EH (cell line): ENCODE data around the gene VN1R2.
"Not testable (repeated sequence)": the region's sequence is repeated elsewhere in the genome, so short reads cannot be mapped to it uniquely, and the experiment has no call there.

Experiments
- DNase-seq: peaks from one replicate; pipeline ENCODE4 v3.0.0-alpha.2; 2015; ENCODE audit warnings: low read depth

The VN1R2 gene

GRCh38 chr19:53257715-53258342 is at the start of gene VN1R2:
VN1R2 (plus strand) TSS chr19:53258292; CDS start chr19:53258376, 84 bp downstream.
- DNase-seq, result not testable (repeated sequence)

GRCh38 chr19:53211554-53211953 is 46.5 kb upstream of the VN1R2 start:
- not testable (repeated sequence) for DNase-seq

- DNase-seq, result no peak
Observed at GRCh38 chr19:53212703-53213320, 45.3 kb upstream of the VN1R2 start.

DNA sequence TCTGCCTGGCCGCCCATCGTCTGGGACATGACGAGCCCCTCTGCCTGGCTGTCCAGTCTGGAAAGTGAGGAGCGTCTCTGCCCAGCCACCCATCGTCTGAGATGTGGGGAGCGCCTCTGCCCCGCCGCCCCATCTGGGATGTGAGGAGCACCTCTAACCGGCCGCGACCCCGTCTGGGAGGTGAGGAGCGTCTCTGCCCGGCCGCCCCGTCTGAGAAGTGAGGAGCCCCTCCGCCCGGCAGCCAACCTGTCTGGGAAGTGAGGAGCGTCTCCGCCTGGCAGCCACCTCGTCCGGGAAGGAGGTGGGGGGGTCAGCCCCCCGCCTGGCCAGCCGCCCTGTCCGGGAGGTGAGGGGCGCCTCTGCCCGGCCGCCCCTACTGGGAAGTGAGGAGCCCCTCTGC is 35.4 kb upstream of the VN1R2 start:
- not testable (repeated sequence) for DNase-seq

DNA sequence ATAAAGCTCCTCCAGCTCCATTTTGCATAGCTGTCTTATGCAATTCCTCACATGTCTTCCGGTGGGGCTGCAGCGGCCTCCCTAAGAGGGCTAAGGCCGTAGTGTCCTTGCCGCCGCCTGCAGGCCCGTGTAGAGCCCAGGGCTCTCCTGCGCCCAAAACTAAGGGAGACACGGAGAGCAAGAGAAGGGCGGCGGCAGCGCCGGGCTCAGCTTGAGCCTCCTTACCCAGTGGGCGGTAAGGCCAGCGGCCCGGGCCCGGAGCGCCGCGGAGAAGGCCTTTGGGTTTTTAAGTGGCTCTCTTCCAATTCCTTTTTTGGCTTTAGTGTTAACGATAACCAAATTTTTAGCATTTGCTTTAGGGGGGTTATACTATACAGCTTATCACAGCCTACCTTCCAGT is 33.5 kb upstream of the VN1R2 start:
- DNase-seq, result no peak

GRCh38 chr19:53237114-53237777 is 20.8 kb upstream of the VN1R2 start:
- no peak for DNase-seq

GRCh38 chr19:53246498-53246897 is 11.6 kb upstream of the VN1R2 start:
- no peak for DNase-seq

GRCh38 chr19:53254411-53255341 is 3.4 kb upstream of the VN1R2 start, which contains the start of gene ZNF677:
ZNF677 (minus strand) TSS chr19:53254873; CDS start chr19:53251550, 3,323 bp downstream.
- DNase-seq, result peak; percentile 86

GRCh38 chr19:53267623-53268022 is 9.5 kb downstream of the VN1R2 start, which contains the start of gene VN1R4:
VN1R4 (minus strand) TSS chr19:53267723; CDS start chr19:53267665, 58 bp downstream.
- DNase-seq, result not testable (repeated sequence)

- not testable (repeated sequence) for DNase-seq
Observed at GRCh38 chr19:53269861-53270260, 11.8 kb downstream of the VN1R2 start.

DNA sequence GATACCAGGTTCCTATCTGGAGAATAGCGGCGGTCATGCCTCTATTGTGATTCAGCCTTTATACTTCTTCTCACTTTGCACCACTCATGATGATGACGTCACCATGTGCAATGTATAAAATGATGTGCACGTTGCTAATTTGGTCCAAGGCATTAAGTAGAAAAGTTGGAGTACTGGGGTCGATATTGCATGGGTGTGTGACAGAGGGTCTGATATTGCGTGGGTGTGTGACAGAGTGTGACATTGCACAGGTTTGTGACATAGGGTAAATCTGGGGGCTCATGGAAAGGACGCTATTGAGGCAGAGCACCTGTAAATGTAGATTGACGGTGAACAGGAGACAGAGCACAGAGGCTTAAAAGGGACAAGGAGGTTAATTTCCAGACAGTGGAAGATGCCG is 14.0 kb downstream of the VN1R2 start:
- DNase-seq, result no peak

GRCh38 chr19:53275480-53275879 is 17.4 kb downstream of the VN1R2 start:
- no peak for DNase-seq

DNA sequence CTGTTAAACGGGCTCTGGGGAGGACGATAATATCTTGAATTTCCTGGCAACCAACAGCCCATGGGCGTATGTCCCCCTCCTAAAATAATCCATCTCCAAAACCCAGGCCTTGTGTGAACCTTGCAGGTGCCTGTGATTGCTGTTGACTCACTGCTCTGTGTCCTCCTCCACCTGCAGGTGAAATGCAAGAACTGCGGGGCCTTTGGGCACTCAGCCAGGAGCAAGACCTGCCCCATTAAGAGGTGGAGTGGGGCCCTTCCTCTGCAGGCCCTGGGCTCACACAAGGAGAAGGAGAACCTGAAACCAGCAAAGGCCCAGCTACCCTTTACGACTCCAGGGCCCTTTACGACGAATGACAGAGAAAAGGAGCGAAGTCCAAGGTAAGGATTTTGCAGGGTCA is 23.9 kb downstream of the VN1R2 start:
- DNase-seq, result not testable (repeated sequence)

- no peak for DNase-seq
Observed at GRCh38 chr19:53285087-53285486, 27.0 kb downstream of the VN1R2 start.

DNA sequence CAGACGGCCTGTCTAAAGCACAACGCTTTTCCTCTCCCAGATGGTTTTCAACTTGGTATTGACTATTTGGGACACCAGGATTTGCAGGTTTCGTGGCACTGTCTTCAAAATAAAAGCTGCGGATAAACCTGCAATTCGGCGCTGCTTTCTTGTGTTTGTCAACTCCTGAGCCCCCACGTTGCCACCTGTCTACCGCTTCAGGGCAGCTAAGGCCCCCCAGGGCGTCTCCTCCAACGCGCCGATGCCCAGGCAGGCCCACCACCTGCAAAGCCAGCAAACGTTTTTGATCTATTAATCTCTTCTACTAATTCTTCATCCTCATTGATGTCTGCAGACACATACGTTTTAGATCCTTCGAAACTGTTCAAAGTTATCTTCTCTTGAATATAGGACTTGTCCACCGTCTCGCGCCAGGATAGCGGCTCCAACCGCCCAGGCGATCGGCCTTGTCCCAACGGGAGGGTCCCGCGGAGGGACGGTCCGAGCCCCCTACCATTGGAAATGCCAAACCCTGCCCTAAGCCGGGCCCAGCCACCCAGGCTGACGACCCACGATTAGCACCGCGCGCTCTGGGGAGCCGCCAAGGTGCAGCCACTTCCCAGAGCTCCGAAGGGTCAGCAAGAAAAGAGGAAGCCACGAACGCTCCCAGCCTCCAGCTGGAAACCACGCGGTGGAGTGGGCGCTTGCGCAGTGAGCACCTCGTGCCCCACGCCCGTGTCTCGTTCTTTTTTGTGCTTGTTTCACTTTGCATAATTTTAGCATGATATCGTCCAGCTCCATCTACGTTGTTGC is 32.9 kb downstream of the VN1R2 start:
- DNase-seq, result no peak

- DNase-seq, result no peak
Observed at GRCh38 chr19:53294786-53295441, 36.8 kb downstream of the VN1R2 start.

- not testable (repeated sequence) for DNase-seq
Observed at GRCh38 chr19:53301341-53301740, 43.2 kb downstream of the VN1R2 start.

DNA sequence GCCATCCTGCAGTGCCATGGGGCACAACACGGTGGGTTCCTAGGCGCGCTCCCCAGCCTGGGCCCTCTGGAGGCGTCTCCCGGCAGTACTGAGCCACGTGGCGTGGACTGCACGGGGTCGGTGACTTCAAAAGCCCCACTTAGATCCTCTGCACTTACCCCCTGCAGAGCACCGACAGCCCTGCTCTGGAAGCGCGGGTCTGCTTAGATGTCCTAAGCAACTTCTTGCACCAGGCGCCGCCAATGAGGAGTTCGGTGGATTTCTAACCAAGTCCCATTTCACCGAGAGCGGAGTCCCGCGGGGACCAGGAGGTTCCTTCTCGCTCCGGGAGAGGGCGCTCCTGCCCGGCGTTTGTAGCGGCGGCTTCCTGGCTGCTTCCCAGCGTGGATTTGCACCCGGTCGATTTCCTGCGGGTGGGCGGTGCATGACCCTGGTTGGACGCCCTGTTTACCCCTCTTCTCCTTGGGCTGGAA is 50.3 kb downstream of the VN1R2 start:
- no peak for DNase-seq
